K562 (cell line): ENCODE measurements around the gene FANCC. TPM values are rescaled to one million over a fixed set of nuclear protein-coding genes. Genes with fewer than 3 reads are reported as not detected.

Source experiments
- ATAC-seq: fragments of 200-7000 bp; cut with Tn5 transposase; 3 replicates; pipeline ENCODE4 v1.9.1; 2020; ENCODE audit warnings: moderate library complexity
- BruUV-seq: library from RNA; stranded (reverse); fragments of 400-500 nt; replicated peaks from 2 replicates; lab custom pipeline; 2021; lab: Mats Ljungman, UMichigan
- CTCF ChIA-PET: fragments of 300-600 bp; formaldehyde crosslinking; extraction: SDS; loops from one replicate; lab custom pipeline; 2021; ENCODE audit warnings: low intra/inter-chr PET ratio; lab: Yijun Ruan, JAX
- POLR2A ChIA-PET: fragments of 300-600, 350-650 bp; sonication (Branson Sonifier 250); formaldehyde crosslinking; extraction: SDS; loops from one replicate; lab custom pipeline; 2021; ENCODE audit warnings: antibody characterized with exemption, inconsistent platforms; lab: Yijun Ruan, JAX
- DNase-seq, 4 experiments: peaks; one replicate each; pipeline versions ENCODE4 v3.0.0 to v3.0.0-alpha.2; 2011 to 2018; ENCODE audit warnings: low spot score in 3 of 4, mixed read lengths in 3 of 4; ENCODE audit errors: extremely low read depth in 1 of 4
- FAIRE-seq: peaks from 2 replicates; lab custom pipeline; 2011; peaks lifted over from hg19 to GRCh38; lab: Jason Lieb, UNC
- H2AFZ ChIP-seq: 2 replicates; pipeline ENCODE4 v1.6.0; 2011; ENCODE audit warnings: low read depth, low read length, control low read depth, inconsistent platforms
- H3K27ac ChIP-seq: fragments of 200-600 bp; 3 replicates; pipeline ENCODE4 v1.8.0; 2011; ENCODE audit warnings: low read depth, mild to moderate bottlenecking, control low read depth, inconsistent platforms, low read length, moderate library complexity, mixed read lengths; ENCODE audit errors: extremely low read depth
- H3K27me3 ChIP-seq, 2 experiments: fragments of 300-600 bp in 1 of 2; 2 replicates in 1 of 2; 3 replicates in 1 of 2; pipeline versions ENCODE4 v1.6.0 to v1.8.0; 2011; ENCODE audit warnings: inconsistent platforms in 2 of 2, low read length in 2 of 2, mild to moderate bottlenecking in 1 of 2, mixed read lengths in 1 of 2, moderate library complexity in 1 of 2; ENCODE audit not compliant: control insufficient read depth in 2 of 2, insufficient read depth in 2 of 2
- H3K36me3 ChIP-seq: fragments of 300-600 bp; 3 replicates; pipeline ENCODE4 v1.8.0; 2011; ENCODE audit warnings: mild to moderate bottlenecking, low read length, inconsistent platforms; ENCODE audit not compliant: control insufficient read depth, insufficient read depth
- H3K4me1 ChIP-seq, 2 experiments: fragments of 200-600 bp in 1 of 2; replicated peaks in 1 of 2; 2 replicates in 1 of 2; 3 replicates in 1 of 2; pipeline versions ENCODE4 v1.5.1 to v1.8.0; 2011; ENCODE audit warnings: inconsistent platforms in 2 of 2, low read length in 2 of 2, mild to moderate bottlenecking in 1 of 2, mixed read lengths in 1 of 2, moderate library complexity in 1 of 2; ENCODE audit not compliant: control insufficient read depth in 2 of 2, insufficient read depth in 2 of 2
- H3K4me2 ChIP-seq: 2 replicates; pipeline ENCODE4 v1.6.1; 2011; ENCODE audit warnings: low read length, control low read depth, inconsistent platforms, mixed read lengths; ENCODE audit not compliant: insufficient read depth
- H3K4me3 ChIP-seq: fragments of 200-600 bp; sonication (generic), shearing (Covaris generic); 2 replicates; pipeline ENCODE4 v1.5.1; 2016; ENCODE audit warnings: control low read depth, inconsistent platforms
- H3K79me2 ChIP-seq: fragments of 200-600 bp; 3 replicates; pipeline ENCODE4 v1.8.0; 2011; ENCODE audit warnings: low read length, inconsistent platforms; ENCODE audit not compliant: control insufficient read depth, insufficient read depth
- H3K9ac ChIP-seq, 2 experiments: 2 replicates each; pipeline versions ENCODE4 v1.6.0 to v1.6.1; 2011; ENCODE audit warnings: low read depth in 2 of 2, low read length in 2 of 2, control low read depth in 1 of 2, inconsistent platforms in 1 of 2, mild to moderate bottlenecking in 1 of 2, mixed read lengths in 1 of 2; ENCODE audit not compliant: insufficient read depth in 1 of 2
- H3K9me1 ChIP-seq: one replicate; pipeline ENCODE4 v1.6.0; 2011; ENCODE audit warnings: inconsistent platforms, mild to moderate bottlenecking, low read length, moderate library complexity; ENCODE audit not compliant: control insufficient read depth, insufficient read depth
- H3K9me3 ChIP-seq: replicated peaks from 2 replicates; pipeline ENCODE4 v1.5.1; 2011; ENCODE audit warnings: low read depth, low read length, inconsistent platforms; ENCODE audit not compliant: control insufficient read depth, insufficient read depth
- H4K20me1 ChIP-seq: replicated peaks from 2 replicates; pipeline ENCODE4 v1.6.1; 2011; ENCODE audit warnings: low read length, inconsistent platforms, mixed read lengths; ENCODE audit not compliant: control insufficient read depth, insufficient read depth
- ATF3 ChIP-seq, 2 experiments: fragments of 450-650 bp in 1 of 2; sonication (generic) in 1 of 2; formaldehyde crosslinking in 1 of 2; IDR thresholded peaks in 1 of 2; conservative IDR thresholded peaks in 1 of 2; 2 replicates each; pipeline versions ENCODE4 v1.6.1 to v1.8.1; 2016 to 2023; ENCODE audit warnings: mild to moderate bottlenecking in 2 of 2, moderate library complexity in 2 of 2, inconsistent platforms in 1 of 2, missing genetic modification reagents in 1 of 2
- CBFA2T2 ChIP-seq: fragments of 450-650 bp; conservative IDR thresholded peaks from 2 replicates; pipeline ENCODE4 v1.6.1; 2017; ENCODE audit warnings: mild to moderate bottlenecking
- LCOR ChIP-seq: sonication (generic); formaldehyde crosslinking; IDR thresholded peaks from 2 replicates; pipeline ENCODE4 v1.8.0; 2022; ENCODE audit warnings: mild to moderate bottlenecking, missing genetic modification reagents
- MCM7 ChIP-seq, 2 experiments: fragments of 450-650 bp; IDR thresholded peaks; 2 replicates each; pipeline ENCODE4 v1.6.1; 2016 to 2018
- PATZ1 ChIP-seq: fragments of 250-450 bp; sonication (Bioruptor Pico); IDR thresholded peaks from 2 replicates; pipeline ENCODE4 v1.5.0; 2020; ENCODE audit warnings: mild to moderate bottlenecking, borderline replicate concordance
- RBM39 ChIP-seq: fragments of 200-400 bp; formaldehyde crosslinking; optimal IDR thresholded peaks from 2 replicates; pipeline ENCODE3; 2018; ENCODE audit warnings: low read depth, low read length
- XRCC3 ChIP-seq: fragments of 450-650 bp; IDR thresholded peaks from 2 replicates; pipeline ENCODE4 v1.6.1; 2017; ENCODE audit warnings: mild to moderate bottlenecking, moderate library complexity
- ZBTB40 ChIP-seq, 2 experiments: fragments of 450-650 bp in 1 of 2; sonication (generic) in 1 of 2; formaldehyde crosslinking in 1 of 2; IDR thresholded peaks; 2 replicates each; pipeline versions ENCODE4 v1.7.1 to v1.9.0; 2016 to 2022; ENCODE audit warnings: inconsistent platforms in 1 of 2, mild to moderate bottlenecking in 1 of 2, missing genetic modification reagents in 1 of 2
- ZNF143 ChIP-seq: sonication (generic); formaldehyde crosslinking; IDR thresholded peaks from 2 replicates; pipeline ENCODE4 v1.9.0; 2022; ENCODE audit warnings: mild to moderate bottlenecking, missing genetic modification reagents
- WGBS: fragments of 100-300 bp; shearing (Covaris generic); methylation state at CpG from one replicate; pipeline ENCODE4 v1.1.6; 2016; ENCODE audit warnings: low coverage, mixed read lengths; ENCODE audit not compliant: insufficient coverage; ENCODE audit errors: missing lambda C conversion rate; 5-methylcytosine and 5-hydroxymethylcytosine counted together
- in situ Hi-C: fragments of 300-500 bp; cut with MboI; formaldehyde crosslinking; loops from 4 replicates; pipeline ENCODE4 v1.15.0; 2018; ENCODE audit warnings: inconsistent platforms, mixed read lengths
- intact Hi-C: fragments of 100-400 bp; cut with micrococcal nuclease; formaldehyde crosslinking; loops from 2 replicates; pipeline ENCODE4 v1.14.2; 2022
- polyA plus RNA-seq, 8 experiments: library from polyadenylated mRNA; depleted of rRNA in 4 of 8; stranded (reverse) in 5 of 8; unstranded in 3 of 8; fragments of >200 nt; fragmentation: Nextera tagmentation in 2 of 8; fragmentation: Illumina TruSeq in 1 of 8; extraction: Ambion mirVana in 2 of 8; extraction: Trizol in 1 of 8; gene quantifications; 2 replicates each; pipeline versions ENCODE4 v1.2.1 to v1.2.3, GENCODE V29; 2011 to 2014; ENCODE audit warnings: inconsistent platforms in 1 of 8, missing spikeins in 1 of 8
- total RNA-seq, 7 experiments: library from RNA; depleted of rRNA in 6 of 7; stranded (reverse); fragments of >200 nt in 6 of 7; fragmentation: Illumina TruSeq in 2 of 7; extraction: Trizol in 2 of 7; gene quantifications; 2 replicates each; pipeline versions ENCODE4 v1.2.1 to v1.2.3, GENCODE V29; 2011 to 2021; ENCODE audit warnings: low replicate concordance in 1 of 7

The FANCC gene
- total and polyA plus RNA-seq, 9 of the 15 experiments (the other 6 are each of a cell fraction or from before 2014, with no cell fraction given) = 4.6 to 18.4 (median 14.2) TPM

GRCh38 chr9:95204710-95205109 is 112.8 kb downstream of the FANCC start:
- FAIRE-seq = no peak
- WGBS = 83% methylated on average over 2 of the region's 2 CpGs
- no peak overlapping the region for H3K4me2 ChIP-seq
- intact Hi-C loops = no loop called here
- BruUV-seq = no TSS peak
- ATAC-seq = no peak
- in situ Hi-C loops = no loop called here
- no peaks in the 10 kb centered on the region for H3K4me1 ChIP-seq
- DNase-seq = no peak
- no peak overlapping the region for H2AFZ ChIP-seq
- H3K9me1 ChIP-seq = no peaks in the 10 kb centered on the region
- H3K36me3 ChIP-seq = no peaks in the 10 kb centered on the region
- ChIA-PET POLR2A (interaction anchor here (0.6 kb wide), 1 partner anchor 583 kb away, joined by 3 read pairs; no protein-coding TSS in a partner anchor), CTCF (no interaction called here)
- H3K9ac ChIP-seq = no peak overlapping the region
- no peaks in the 10 kb centered on the region for H3K9me3 ChIP-seq
- TF ChIP-seq ZBTB40 (IDR thresholded peaks at IDR 0.05) (no peak), ZBTB40 (CRISPR knock-in tag; IDR thresholded peaks at IDR 0.05) (no peak), RBM39 (no peak), ZNF143 (no peak), LCOR (CRISPR knock-in tag) (no peak), MCM7 (IDR thresholded peaks at IDR 0.05) (no peak), CBFA2T2 (no peak), PATZ1 (CRISPR knock-in tag) (no peak), XRCC3 (no peak), ATF3 (IDR thresholded peaks at IDR 0.05) (no peak), ATF3 (CRISPR knock-in tag; conservative IDR thresholded peaks at IDR 0.05) (no peak)
- H3K27ac ChIP-seq = no peak overlapping the region
- H3K4me3 ChIP-seq = no peak overlapping the region
- H3K27me3 ChIP-seq = no peaks in the 10 kb centered on the region
- no peaks in the 10 kb centered on the region for H4K20me1 ChIP-seq
- H3K79me2 ChIP-seq = no peaks in the 10 kb centered on the region
